Uterine smooth muscle cell (primary cell): Measurements from ENCODE around the gene CACNA1H. TPM values are rescaled to one million over a fixed set of nuclear protein-coding genes. Genes with fewer than 3 reads are reported as not detected.

Experiments used
- total RNA-seq: library from RNA; depleted of rRNA; stranded (reverse); fragments of >200 nt; gene quantifications from 2 replicates; pipeline ENCODE4 v1.2.3, GENCODE V29; 2014

CACNA1H gene
- 22.6 and 57.2 TPM in 2 replicates for total RNA-seq

DNA sequence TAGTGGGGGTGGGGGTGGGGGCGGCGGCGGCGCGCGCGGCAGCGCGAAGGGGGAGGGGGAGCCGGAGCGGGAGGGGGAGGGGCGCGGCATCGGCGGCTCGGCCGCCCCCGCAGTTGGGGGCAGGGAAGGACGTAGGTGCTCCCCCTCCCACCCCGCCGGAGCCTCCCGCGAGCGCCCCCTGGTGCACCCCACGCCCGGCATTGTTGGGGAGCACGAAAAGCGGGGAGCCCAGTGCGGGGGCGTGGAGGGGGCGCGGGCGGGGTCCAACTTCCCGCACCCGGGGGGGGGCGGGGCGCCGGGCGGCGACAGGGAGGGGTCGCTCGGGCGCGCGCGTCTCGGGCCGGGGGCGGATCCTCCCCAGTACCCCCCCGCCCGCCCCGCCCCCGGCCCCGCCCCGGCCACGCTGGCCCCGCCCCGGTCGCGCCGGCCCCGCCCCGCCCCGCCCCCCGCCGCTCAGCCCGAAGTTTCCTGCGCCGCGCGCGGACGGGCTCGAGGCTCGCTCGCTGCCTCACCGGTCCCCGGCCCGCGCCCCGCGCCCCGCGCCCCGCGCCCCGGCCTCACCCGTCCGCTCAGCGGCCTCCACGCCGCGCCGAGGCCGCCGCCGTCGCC lies at the start of gene CACNA1H:
CACNA1H (plus strand) TSS at position 456 of the 609 bp plus-strand sequence. CDS start 632 bp downstream, outside the sequence.

DNA sequence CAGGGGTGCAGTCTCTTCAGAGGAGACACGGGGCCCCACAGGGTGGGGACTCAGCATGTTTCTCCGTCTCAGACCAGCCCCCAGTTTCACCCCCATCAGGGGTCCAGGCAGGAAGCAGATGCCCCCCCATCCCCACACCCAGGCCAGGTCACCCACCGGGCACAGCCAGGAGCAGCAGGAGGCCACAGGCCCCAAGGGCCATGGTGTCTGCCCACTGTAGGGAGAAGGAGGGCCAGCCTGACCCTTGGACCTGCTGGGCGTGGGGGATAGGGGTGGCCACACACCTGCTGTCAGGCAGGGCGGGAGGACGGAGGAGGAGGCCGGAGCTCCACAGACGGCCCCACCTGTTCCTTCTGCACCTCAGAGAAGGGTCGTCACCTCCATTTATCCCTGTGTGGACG lies 72.1 kb downstream of the CACNA1H start, which contains the start of gene TPSG1:
TPSG1 (minus strand) TSS at position 218 of the 401 bp plus-strand sequence; CDS start at position 202, 16 bp downstream.

DNA sequence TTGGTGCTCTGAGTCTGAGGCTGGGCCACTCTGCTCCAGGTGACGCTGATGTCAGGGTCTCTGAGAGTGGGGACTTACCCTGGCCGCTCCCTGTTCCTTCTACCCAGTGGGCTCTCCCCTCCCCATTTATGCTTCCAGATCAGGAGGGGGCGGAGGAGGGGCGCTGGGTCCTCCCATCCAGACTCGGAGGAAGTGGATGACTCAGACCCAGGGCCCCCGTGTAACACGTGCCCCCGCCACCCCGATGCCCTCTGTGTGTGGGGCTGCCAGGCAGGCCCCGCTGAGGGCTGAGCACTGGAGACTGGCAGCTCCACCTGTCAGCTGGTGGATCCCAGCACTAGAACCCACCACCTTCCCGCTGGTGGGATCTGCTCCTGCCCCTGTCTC lies 77.2 kb downstream of the CACNA1H start, which contains the start of gene TPSB2:
TPSB2 (minus strand) TSS at position 101 of the 387 bp plus-strand sequence. CDS start 233 bp downstream, outside the sequence.

DNA sequence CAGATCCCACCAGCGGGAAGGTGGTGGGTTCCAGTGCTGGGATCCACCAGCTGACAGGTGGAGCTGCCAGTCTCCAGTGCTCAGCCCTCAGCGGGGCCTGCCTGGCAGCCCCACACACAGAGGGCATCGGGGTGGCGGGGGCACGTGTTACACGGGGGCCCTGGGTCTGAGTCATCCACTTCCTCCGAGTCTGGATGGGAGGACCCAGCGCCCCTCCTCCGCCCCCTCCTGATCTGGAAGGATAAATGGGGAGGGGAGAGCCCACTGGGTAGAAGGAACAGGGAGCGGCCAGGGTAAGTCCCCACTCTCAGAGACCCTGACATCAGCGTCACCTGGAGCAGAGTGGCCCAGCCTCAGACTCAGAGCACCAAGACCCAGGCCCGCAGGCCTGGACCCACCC lies 87.5 kb downstream of the CACNA1H start, which contains the start of gene TPSAB1:
TPSAB1 (plus strand) TSS at position 270 of the 400 bp plus-strand sequence. CDS start 234 bp downstream, outside the sequence.

DNA sequence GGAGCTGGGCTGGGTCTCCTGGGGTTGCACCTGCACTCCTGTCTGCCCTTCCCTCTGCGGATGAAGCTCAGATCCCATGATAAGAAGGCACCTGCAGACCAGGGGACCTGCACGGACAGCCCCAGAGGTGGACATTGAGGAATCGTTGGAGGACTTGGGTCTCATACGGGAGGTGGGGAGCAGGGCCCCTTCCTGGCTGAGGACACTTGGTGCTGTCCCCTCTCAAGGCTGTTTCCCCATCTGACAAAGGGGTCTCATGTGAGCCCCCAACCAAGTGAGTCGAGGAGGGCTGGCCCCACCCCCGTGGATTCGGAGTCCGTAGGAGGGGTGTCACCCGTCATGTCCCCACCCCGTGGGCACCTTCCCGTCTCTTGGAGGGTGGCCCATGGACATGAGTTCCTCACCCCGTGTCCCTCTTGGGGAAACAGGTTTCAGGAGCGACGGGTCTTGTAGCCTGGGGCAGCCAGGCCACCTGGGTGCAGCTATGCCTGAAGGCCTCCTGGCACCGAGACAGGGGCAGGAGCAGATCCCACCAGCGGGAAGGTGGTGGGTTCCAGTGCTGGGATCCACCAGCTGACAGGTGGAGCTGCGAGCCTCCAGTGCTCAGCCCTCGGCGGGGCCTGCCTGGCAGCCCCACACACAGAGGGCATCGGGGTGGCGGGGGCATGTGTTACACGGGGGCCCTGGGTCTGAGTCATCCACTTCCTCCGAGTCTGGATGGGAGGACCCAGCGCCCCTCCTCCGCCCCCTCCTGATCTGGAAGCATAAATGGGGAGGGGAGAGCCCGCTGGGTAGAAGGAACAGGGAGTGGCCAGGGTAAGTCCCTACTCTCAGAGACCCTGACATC lies 102.6 kb downstream of the CACNA1H start, which contains the start of gene TPSD1:
TPSD1 (plus strand) TSS at position 794 of the 847 bp plus-strand sequence. CDS start 212 bp downstream, outside the sequence.

Other genes starting within 250 kb of the CACNA1H start
- gene LMF1, start 182.1 kb upstream of the CACNA1H start, total RNA-seq, result 21.9 and 23.9 TPM in 2 replicates
- under 0.01 and 0.22 TPM in 2 replicates for gene SOX8, start 171.3 kb upstream of the CACNA1H start, total RNA-seq
- gene SSTR5, start 80.4 kb upstream of the CACNA1H start, total RNA-seq, result 0.12 TPM in 1 of 2 replicates, not detected in the other
- gene C1QTNF8, start 56.9 kb upstream of the CACNA1H start, total RNA-seq, result not detected in 2 replicates
- gene TPSG1, start 72.2 kb downstream of the CACNA1H start, total RNA-seq, result 0.37 TPM in 1 of 2 replicates, not detected in the other
- not detected in 2 replicates for gene TPSB2, start 77.1 kb downstream of the CACNA1H start, total RNA-seq
- not detected in 2 replicates for gene TPSAB1, start 87.6 kb downstream of the CACNA1H start, total RNA-seq
- not detected in 2 replicates for gene TPSD1, start 103.0 kb downstream of the CACNA1H start, total RNA-seq
- 56.1 and 85.5 TPM in 2 replicates for gene UBE2I, start 156.5 kb downstream of the CACNA1H start, total RNA-seq
- gene BAIAP3, start 180.5 kb downstream of the CACNA1H start, total RNA-seq, result 0.12 and 0.33 TPM in 2 replicates
- 102 and 105 TPM in 2 replicates for gene TSR3, start 198.8 kb downstream of the CACNA1H start, total RNA-seq
- gene GNPTG, start 198.8 kb downstream of the CACNA1H start, total RNA-seq, result 25.1 and 47.0 TPM in 2 replicates